ENCODE results near the gene CENPC.

DNA sequence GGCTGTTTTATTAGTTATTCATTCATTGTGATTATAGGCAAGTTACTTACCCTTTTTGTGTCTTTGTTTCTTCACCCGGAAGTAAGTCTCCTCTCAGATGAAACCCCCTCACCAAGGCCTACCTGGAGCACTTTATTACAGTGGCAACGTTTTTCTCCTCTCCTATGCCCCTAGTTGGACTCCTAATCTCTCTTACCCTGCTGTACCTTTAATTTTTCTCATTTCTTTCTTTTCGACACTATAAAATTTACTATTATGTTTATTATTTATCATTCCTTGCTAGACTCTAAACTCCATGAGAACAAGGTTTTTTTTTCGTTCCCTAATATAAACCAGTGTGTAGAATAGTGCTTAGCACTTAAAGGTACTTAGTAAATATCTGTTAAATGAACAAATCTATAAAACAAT, 30.8 kb upstream of the CENPC start:
- TF ChIP-seq, protein P1, sequence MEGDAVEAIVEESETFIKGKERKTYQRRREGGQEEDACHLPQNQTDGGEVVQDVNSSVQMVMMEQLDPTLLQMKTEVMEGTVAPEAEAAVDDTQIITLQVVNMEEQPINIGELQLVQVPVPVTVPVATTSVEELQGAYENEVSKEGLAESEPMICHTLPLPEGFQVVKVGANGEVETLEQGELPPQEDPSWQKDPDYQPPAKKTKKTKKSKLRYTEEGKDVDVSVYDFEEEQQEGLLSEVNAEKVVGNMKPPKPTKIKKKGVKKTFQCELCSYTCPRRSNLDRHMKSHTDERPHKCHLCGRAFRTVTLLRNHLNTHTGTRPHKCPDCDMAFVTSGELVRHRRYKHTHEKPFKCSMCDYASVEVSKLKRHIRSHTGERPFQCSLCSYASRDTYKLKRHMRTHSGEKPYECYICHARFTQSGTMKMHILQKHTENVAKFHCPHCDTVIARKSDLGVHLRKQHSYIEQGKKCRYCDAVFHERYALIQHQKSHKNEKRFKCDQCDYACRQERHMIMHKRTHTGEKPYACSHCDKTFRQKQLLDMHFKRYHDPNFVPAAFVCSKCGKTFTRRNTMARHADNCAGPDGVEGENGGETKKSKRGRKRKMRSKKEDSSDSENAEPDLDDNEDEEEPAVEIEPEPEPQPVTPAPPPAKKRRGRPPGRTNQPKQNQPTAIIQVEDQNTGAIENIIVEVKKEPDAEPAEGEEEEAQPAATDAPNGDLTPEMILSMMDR (conservative IDR thresholded peaks at IDR 0.05 in 1 of 2, IDR thresholded peaks at IDR 0.05 in 1 of 2; ENCODE audit: low read depth in 1 of 2, low read length in 2 of 2), result no peak
- TF ChIP-seq EZH2 (IDR thresholded peaks at IDR 0.05; ENCODE audit: low read length, missing control alignments), result no peak

Measured in fibroblast of lung (primary cell).